ENCODE measurements around the gene RPL36.
"Not testable (repeated sequence)": the region's sequence is repeated elsewhere in the genome, so short reads cannot be mapped to it uniquely, and the experiment has no call there.

RPL36 gene

GRCh38 chr19:5691822-5692722 is 2.0 kb downstream of the RPL36 start:
- DNase-seq: no peak

DNA sequence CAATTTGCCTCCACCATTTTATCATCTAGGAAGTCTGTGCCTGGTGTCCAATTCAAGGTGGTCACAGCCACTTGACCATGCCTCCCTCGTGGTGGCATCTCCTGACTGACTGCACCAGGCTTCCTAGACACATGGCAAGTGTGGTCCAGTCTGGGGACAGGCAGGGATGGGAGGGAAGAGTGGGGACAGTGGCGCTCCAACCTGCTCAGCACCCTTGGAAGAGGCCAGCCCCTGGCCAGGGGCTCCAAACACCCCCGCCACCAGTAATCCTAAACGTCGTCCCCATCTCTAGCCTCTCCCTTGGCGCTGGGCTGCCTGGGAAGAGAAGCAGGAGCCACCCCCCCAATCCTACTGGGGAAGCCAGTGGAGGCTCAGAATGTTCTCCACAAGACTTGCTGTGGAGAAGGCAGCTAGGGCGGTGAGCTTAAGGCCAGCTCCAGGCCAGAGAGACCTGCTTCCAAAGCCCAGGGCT is 2.7 kb downstream of the RPL36 start:
- DNase-seq: no peak

GRCh38 chr19:5693195-5694166 is 3.4 kb downstream of the RPL36 start:
- no peak for DNase-seq

DNA sequence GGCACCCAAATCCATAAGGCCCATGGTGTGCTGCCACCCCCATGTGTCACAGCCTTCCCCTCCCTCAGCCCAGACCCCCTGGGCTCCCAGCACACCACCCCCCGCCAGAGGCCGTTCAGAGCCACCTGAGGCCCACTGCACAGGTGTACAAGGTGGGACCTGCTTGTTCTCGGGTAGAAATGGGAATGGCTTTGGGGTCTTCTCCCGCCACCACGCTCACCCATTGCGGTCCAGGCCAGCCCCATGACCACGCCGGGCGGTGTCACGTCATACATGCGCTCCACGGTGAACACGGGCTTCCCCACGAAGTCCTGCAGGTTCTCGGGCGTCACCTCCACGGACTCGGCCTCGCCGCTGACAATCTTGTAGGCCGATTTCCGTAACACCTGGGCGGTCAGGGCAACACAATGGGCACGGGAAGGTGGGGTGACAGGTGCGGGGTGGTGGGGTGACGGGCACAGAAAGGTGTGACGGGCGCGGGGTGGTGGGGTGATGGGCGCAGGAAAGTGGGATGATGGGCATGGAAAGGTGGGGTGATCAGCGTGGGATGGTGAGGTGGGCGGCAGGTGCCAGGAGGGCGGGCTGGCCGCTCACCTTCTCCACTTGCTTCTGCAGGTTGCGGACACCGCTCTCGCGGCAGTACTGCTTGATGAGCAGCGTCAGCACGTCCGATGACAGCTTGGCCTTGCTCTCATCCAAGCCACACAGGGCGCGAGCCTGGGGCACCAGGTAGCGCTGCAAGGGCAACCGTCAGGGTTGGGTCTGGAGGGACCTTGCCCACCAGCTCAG is 4.3 kb downstream of the RPL36 start:
- DNase-seq: no peak

GRCh38 chr19:5694956-5695648 is 5.0 kb downstream of the RPL36 start:
- no peak for DNase-seq

DNA sequence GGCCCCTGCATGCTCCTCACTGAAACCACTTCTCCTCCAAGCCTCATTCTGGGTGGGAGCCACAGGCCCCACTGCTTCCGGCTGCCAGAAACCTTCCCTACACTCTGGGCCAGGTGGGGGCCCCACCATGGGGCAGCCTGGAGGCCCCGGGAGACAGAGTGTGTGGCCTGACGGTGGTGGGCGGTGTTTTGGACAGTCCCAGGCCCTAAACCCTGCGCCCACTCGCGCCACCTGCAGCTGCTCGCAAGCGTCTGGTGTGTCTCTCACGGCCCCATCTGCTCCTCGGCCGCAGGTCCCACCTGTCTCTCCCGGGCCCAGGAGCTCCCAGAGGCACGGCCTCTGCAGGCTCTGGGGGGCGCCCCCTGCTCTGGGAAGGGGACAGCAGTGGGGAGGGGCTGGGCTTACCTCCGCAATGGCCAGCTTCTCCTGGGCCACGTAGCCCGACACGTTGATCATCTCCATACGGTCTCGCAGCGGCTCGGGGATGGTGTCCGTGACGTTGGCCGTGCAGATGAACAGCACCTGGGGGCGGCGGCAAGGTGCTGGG is 5.6 kb downstream of the RPL36 start:
- no peak for DNase-seq

- DNase-seq: no peak
These were observed 6.3 kb downstream of the RPL36 start for GRCh38 chr19:5696196-5697021.

- DNase-seq: no peak
These were observed 7.2 kb downstream of the RPL36 start for GRCh38 chr19:5697022-5697889.

- no peak for DNase-seq
These were observed 8.0 kb downstream of the RPL36 start for GRCh38 chr19:5697890-5698634.

- no peak for DNase-seq
These were observed 8.7 kb downstream of the RPL36 start for GRCh38 chr19:5698635-5699422.

GRCh38 chr19:5700455-5701092 is 10.5 kb downstream of the RPL36 start:
- no peak for DNase-seq

GRCh38 chr19:5702053-5702410 is 11.9 kb downstream of the RPL36 start:
- not testable (repeated sequence) for DNase-seq

DNA sequence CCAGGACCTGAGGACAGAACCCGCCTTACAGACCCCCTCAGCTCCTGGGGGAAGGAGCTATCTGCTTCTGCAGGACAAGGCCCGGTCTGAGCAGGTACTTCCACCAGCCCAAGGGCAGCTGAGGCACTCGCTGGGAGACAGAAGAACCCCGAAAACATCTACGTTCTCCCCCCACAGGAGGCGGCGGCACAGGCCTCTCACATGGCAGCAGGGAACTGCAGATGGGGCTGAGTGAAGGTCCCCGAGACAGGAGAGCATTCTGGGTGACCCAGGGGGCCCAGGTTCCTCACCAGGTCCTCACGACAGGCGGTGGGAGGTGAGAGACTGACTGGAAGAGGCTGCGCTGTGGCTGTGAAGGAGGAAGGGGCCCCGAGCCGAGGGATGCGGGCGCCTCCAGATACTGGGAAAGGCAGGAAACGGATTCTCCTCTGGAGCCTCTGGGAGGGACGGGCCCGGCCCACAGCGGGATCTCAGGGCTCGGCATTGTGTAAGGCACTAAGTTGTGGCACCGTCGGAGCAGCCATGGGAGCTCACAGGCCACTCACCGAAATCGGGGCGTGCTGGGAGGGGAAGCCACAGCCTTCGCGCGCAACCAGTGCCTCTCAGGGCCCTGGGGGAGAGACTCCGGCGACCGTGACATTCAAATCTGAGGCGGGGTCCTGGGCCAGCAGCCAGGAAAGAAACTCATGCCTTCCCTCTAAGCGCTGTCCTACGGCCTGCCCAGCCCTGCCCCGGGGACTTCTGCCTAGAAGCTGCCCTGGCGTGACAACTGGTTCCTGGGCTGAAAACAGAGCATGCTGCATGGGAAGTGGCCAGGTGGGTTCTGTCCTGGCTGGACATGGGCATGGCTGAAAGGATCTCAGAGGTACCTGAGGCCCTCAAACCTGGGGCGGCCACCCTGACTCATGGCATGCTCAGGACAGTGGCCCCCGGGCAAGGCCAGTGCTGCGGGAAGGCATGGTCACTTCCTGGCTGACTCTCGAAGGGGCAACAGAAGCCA is 14.0 kb downstream of the RPL36 start:
- no peak for DNase-seq

DNA sequence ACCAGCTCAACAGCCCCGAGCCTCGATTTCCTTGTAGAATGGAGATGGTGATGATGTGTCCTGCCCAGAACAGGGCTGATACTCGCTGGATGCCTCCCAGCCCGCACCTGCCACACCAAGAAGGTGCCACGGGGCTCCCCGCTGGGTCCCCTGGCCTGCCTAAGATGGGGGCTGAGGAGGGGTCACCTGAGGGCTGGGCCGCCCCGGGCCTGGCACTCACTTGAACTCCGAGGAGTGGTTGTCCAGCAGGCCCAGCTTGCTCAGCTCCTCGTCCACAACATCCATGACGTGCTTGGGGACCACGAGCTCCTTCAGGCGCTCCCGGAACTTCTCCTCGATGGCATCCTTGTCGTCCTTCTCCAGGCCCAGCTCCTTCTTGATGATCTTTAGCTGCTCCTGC is 15.5 kb downstream of the RPL36 start:
- no peak for DNase-seq

- no peak for DNase-seq
These were observed 16.9 kb downstream of the RPL36 start for GRCh38 chr19:5706876-5707573.

All from fibroblast of skin of right biceps (primary cell).